Endodermal cell (in vitro differentiated cells): ENCODE data around the gene CADM4. TPM values are rescaled to one million over a fixed set of nuclear protein-coding genes. Genes with fewer than 3 reads are reported as not detected.
A peak's percentile ranks its signal among the peaks of the same experiment; 100 is the strongest.

Experiments used
- DNase-seq: peaks from one replicate; pipeline ENCODE4 v3.0.0-alpha.2; 2017
- H3K27ac ChIP-seq: 2 replicates; pipeline ENCODE4 v1.5.1; 2013; ENCODE audit warnings: mild to moderate bottlenecking, low read depth, low read length, moderate library complexity
- H3K27me3 ChIP-seq: 2 replicates; pipeline ENCODE4 v1.6.1; 2013; ENCODE audit warnings: mild to moderate bottlenecking, low read length, moderate library complexity; ENCODE audit not compliant: insufficient read depth, control insufficient read depth, poor library complexity, severe bottlenecking
- H3K36me3 ChIP-seq: 2 replicates; pipeline ENCODE4 v1.7.0; 2013; ENCODE audit warnings: mild to moderate bottlenecking, low read length, moderate library complexity; ENCODE audit not compliant: control insufficient read depth, insufficient read depth
- H3K4me1 ChIP-seq: one replicate; pipeline ENCODE4 v1.7.0; 2013; ENCODE audit warnings: low read length; ENCODE audit not compliant: control insufficient read depth, insufficient read depth
- H3K4me3 ChIP-seq: 2 replicates; pipeline ENCODE4 v1.5.1; 2013; ENCODE audit warnings: mild to moderate bottlenecking, low read length, moderate library complexity
- H3K9ac ChIP-seq: 2 replicates; pipeline ENCODE4 v1.6.1; 2013; ENCODE audit warnings: mild to moderate bottlenecking, low read length, moderate library complexity; ENCODE audit not compliant: poor library complexity, severe bottlenecking; ENCODE audit errors: extremely low read depth
- H3K9me3 ChIP-seq: 2 replicates; pipeline ENCODE4 v1.6.1; 2013; ENCODE audit warnings: mild to moderate bottlenecking, low read length, moderate library complexity; ENCODE audit not compliant: control insufficient read depth
- H3K27ac Mint-ChIP-seq: 2 replicates; pipeline ENCODE4 v1.8.0; 2020; ENCODE audit warnings: mixed read lengths
- H3K27me3 Mint-ChIP-seq: 2 replicates; pipeline ENCODE4 v1.8.0; 2021; ENCODE audit warnings: mild to moderate bottlenecking, mixed read lengths; ENCODE audit not compliant: insufficient read depth
- H3K36me3 Mint-ChIP-seq: 2 replicates; pipeline ENCODE4 v1.8.0; 2020; ENCODE audit warnings: low read depth, mixed read lengths
- H3K4me1 Mint-ChIP-seq: 2 replicates; pipeline ENCODE4 v1.8.0; 2020; ENCODE audit warnings: mixed read lengths
- H3K4me3 Mint-ChIP-seq: 2 replicates; pipeline ENCODE4 v1.8.0; 2020; ENCODE audit warnings: mild to moderate bottlenecking, moderate library complexity, mixed read lengths
- H3K9me3 Mint-ChIP-seq: 2 replicates; pipeline ENCODE4 v1.8.0; 2020; ENCODE audit warnings: mild to moderate bottlenecking, mixed read lengths
- CTCF ChIP-seq: fragments of 200-600 bp; sonication (generic); conservative IDR thresholded peaks from 2 replicates; pipeline ENCODE4 v1.5.0; 2021; ENCODE audit warnings: antibody characterized with exemption, mild to moderate bottlenecking
- WGBS, 2 experiments: methylation state at CpG; one replicate each; pipeline versions ENCODE4 v1.1.5 to v1.1.7; 2013; ENCODE audit warnings: missing lambda C conversion rate in 2 of 2, mixed read lengths in 1 of 2; ENCODE audit not compliant: insufficient coverage in 1 of 2, insufficient read length in 1 of 2; 5-methylcytosine and 5-hydroxymethylcytosine counted together
- total RNA-seq, 2 donors: library from RNA; stranded (reverse); fragmentation: NEBNext Ultra II Directional in 1 of 2; extraction: Animal tissue kit (Norgen Biotek cat#: 25700) in 1 of 2; gene quantifications; 2 replicates in 1 of 2; 3 replicates in 1 of 2; pipeline ENCODE4 v1.2.1, GENCODE V29; 2021

CADM4 gene
- total RNA-seq, 2 donors from 2014 or later: 9.3 to 19.9 TPM

- no peaks in the 10 kb centered on the region for H3K27me3 ChIP-seq
- no peak overlapping the region for H3K9ac ChIP-seq
- H3K9me3 ChIP-seq: no peaks in the 10 kb centered on the region
- Mint-ChIP-seq H3K4me1 (peaks cover 4% of the 10 kb centered on the region), H3K27me3 (no peaks in the 10 kb centered on the region), H3K9me3 (no peaks in the 10 kb centered on the region), H3K4me3 (no peak overlapping the region), H3K36me3 (peaks cover 55% of the 10 kb centered on the region), H3K27ac (peak overlapping the region; percentile 63)
- peak; percentile 76 for DNase-seq
- no peaks in the 10 kb centered on the region for H3K4me1 ChIP-seq
- TF ChIP-seq CTCF: no peak
- no peak overlapping the region for H3K27ac ChIP-seq
- WGBS, 2 experiments: 84 to 88% methylated on average over 3 of the region's 3 CpGs
- peaks cover 54% of the 10 kb centered on the region for H3K36me3 ChIP-seq
- H3K4me3 ChIP-seq: no peak overlapping the region
Measured at GRCh38 chr19:43610493-43610892, 29.2 kb downstream of the CADM4 start.

- Histone ChIP-seq H3K4me3 (no peak overlapping the region), H3K27me3 (no peaks in the 10 kb centered on the region), H3K4me1 (no peaks in the 10 kb centered on the region), H3K9ac (no peak overlapping the region), H3K9me3 (no peaks in the 10 kb centered on the region), H3K36me3 (peaks cover 54% of the 10 kb centered on the region), H3K27ac (no peak overlapping the region)
- Mint-ChIP-seq H3K4me1 (peaks cover 4% of the 10 kb centered on the region), H3K9me3 (no peaks in the 10 kb centered on the region), H3K4me3 (no peak overlapping the region), H3K36me3 (peaks cover 56% of the 10 kb centered on the region), H3K27ac (no peak overlapping the region), H3K27me3 (no peaks in the 10 kb centered on the region)
- no peak for DNase-seq
- no peak for TF ChIP-seq CTCF
- 82 to 98% methylated on average over 5 to 7 of the region's 7 CpGs for WGBS, 2 experiments
Measured at GRCh38 chr19:43609872-43610271, 29.8 kb downstream of the CADM4 start.

GRCh38 chr19:43607238-43608205 is 32.1 kb downstream of the CADM4 start:
- peaks cover 38% of the 10 kb centered on the region for H3K36me3 ChIP-seq
- no peak for TF ChIP-seq CTCF
- no peaks in the 10 kb centered on the region for H3K9me3 ChIP-seq
- Mint-ChIP-seq H3K4me3 (no peak overlapping the region), H3K36me3 (peaks cover 41% of the 10 kb centered on the region), H3K4me1 (peaks cover 4% of the 10 kb centered on the region), H3K27me3 (no peaks in the 10 kb centered on the region), H3K27ac (no peak overlapping the region), H3K9me3 (no peaks in the 10 kb centered on the region)
- no peak overlapping the region for H3K9ac ChIP-seq
- WGBS, 2 experiments: 91 to 93% methylated on average over 4 to 28 of the region's 28 CpGs
- no peaks in the 10 kb centered on the region for H3K27me3 ChIP-seq
- no peak overlapping the region for H3K4me3 ChIP-seq
- H3K27ac ChIP-seq: no peak overlapping the region
- H3K4me1 ChIP-seq: peaks cover 4% of the 10 kb centered on the region
- DNase-seq: no peak
